GM12892 (cell line): ENCODE measurements around the gene HOXA4.

Source experiments
- POLR2A ChIP-seq: IDR thresholded peaks from 2 replicates; pipeline ENCODE4 v1.6.1; 2011; ENCODE audit warnings: low read depth, low read length, control low read depth
- POLR2AphosphoS5 ChIP-seq: IDR thresholded peaks from 2 replicates; pipeline ENCODE4 v1.6.1; 2011; ENCODE audit warnings: low read depth, low read length, control low read depth

DNA sequence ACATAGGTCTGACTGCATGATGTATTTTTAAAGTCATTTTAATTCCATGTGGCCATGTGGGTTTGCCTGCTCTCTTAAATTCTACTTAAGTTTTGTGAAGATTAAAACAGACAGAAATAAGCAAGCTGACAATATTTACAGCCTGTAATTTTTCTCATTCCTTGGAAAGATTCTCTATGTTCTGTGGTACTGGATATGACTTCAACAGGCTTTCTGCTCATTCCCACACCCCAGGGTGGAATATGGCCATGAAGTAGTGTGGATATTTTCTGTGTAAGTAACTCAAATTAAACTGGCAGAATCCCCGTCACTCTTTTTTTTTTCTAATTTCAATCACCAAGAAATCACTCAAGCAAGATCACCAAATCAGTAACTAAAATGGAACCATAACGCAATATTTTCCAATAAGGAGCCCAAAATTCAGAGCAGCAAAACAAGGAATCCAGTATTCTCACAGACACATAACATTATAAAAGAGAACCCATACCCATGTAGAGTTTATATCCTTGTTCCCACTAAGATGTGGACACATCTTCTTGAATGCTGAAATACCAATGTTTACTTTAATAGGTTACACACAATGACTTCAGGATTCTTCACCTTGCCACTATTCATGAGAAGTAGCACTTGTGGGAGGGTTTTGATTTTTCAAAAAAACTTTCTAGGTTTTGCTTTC, 7.2 kb upstream of the HOXA4 start:
- no peak for TF ChIP-seq POLR2AphosphoS5
- TF ChIP-seq POLR2A = no peak
